Kidney tubule cell (primary cell): Measurements from ENCODE around the gene TSSC4.

Source experiments
- DNase-seq: peaks from one replicate; pipeline ENCODE4 v3.0.0-alpha.2; 2018; ENCODE audit warnings: low spot score

TSSC4 gene

GRCh38 chr11:2400762-2401435, 349 bp downstream of the TSSC4 start:
- no peak for DNase-seq

- no peak for DNase-seq
Observed at GRCh38 chr11:2401436-2401984, 960 bp downstream of the TSSC4 start.

GRCh38 chr11:2402106-2402505, 1.6 kb downstream of the TSSC4 start:
- no peak for DNase-seq

- DNase-seq = no peak
Observed at GRCh38 chr11:2402890-2403645, 2.5 kb downstream of the TSSC4 start.

- no peak for DNase-seq
Observed at GRCh38 chr11:2404735-2405196, 4.2 kb downstream of the TSSC4 start.

GRCh38 chr11:2406451-2406850, 5.9 kb downstream of the TSSC4 start:
- DNase-seq = no peak

- no peak for DNase-seq
Observed at GRCh38 chr11:2406878-2407410, 6.4 kb downstream of the TSSC4 start.

- DNase-seq = no peak
Observed at GRCh38 chr11:2408671-2409070, 8.1 kb downstream of the TSSC4 start.

- no peak for DNase-seq
Observed at GRCh38 chr11:2409126-2409525, 8.6 kb downstream of the TSSC4 start.

GRCh38 chr11:2409611-2410468, 9.3 kb downstream of the TSSC4 start:
- no peak for DNase-seq

- DNase-seq = no peak
Observed at GRCh38 chr11:2410616-2411015, 10.1 kb downstream of the TSSC4 start.

GRCh38 chr11:2411446-2412305, 11.1 kb downstream of the TSSC4 start:
- no peak for DNase-seq

GRCh38 chr11:2412323-2412722, 11.8 kb downstream of the TSSC4 start:
- no peak for DNase-seq

- no peak for DNase-seq
Observed at GRCh38 chr11:2413742-2414579, 13.4 kb downstream of the TSSC4 start.

- no peak for DNase-seq
Observed at GRCh38 chr11:2414616-2415015, 14.1 kb downstream of the TSSC4 start.

- no peak for DNase-seq
Observed at GRCh38 chr11:2415171-2415570, 14.6 kb downstream of the TSSC4 start.

GRCh38 chr11:2415601-2416380, 15.2 kb downstream of the TSSC4 start:
- no peak for DNase-seq

- DNase-seq = no peak
Observed at GRCh38 chr11:2416765-2417164, 16.2 kb downstream of the TSSC4 start.
